HG03045 (cell line): ENCODE results near the gene C2CD4D.

Source experiments
- ATAC-seq: cut with Tn5 transposase; IDR thresholded peaks from one replicate; pipeline ENCODE4 v1.9.1; 2021; ENCODE audit warnings: mild to moderate bottlenecking, moderate library complexity; ENCODE audit not compliant: unreplicated experiment

C2CD4D gene

GRCh38 chr1:151835596-151835995, 4.0 kb downstream of the C2CD4D start:
- ATAC-seq, result no peak

GRCh38 chr1:151834239-151834638, 5.4 kb downstream of the C2CD4D start:
- no peak for ATAC-seq

- no peak for ATAC-seq
These were observed 6.3 kb downstream of the C2CD4D start for GRCh38 chr1:151833172-151833900.

- no peak for ATAC-seq
These were observed 7.2 kb downstream of the C2CD4D start for GRCh38 chr1:151832318-151832980.

- ATAC-seq, result no peak
These were observed 8.0 kb downstream of the C2CD4D start, which contains the start of gene RORC for GRCh38 chr1:151831605-151832004. TSS of gene RORC (minus strand) at chr1:151831802. CDS start at chr1:151831764, 38 bp downstream.

- no peak for ATAC-seq
These were observed 8.4 kb downstream of the C2CD4D start for GRCh38 chr1:151831256-151831591.

DNA sequence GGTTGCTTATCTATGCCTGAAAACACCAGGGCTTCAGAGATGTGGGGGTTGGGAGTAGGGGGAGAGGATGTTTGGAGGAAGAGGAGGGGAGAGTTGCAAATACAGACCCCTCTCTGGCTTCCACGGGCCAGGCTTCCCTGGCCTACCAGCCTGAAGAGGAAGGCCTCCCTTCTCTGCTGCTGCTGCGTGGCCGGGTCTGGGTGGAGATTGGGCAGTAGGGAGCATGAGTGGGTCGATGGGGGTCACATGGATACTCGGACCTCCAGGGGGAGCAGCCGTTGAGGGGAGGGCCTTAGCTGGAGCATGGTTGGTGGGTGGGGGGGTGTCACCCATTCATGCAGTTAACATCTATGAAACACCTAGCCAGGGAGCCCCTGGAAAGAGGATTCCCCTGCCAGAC, 9.6 kb downstream of the C2CD4D start:
- ATAC-seq, result no peak

DNA sequence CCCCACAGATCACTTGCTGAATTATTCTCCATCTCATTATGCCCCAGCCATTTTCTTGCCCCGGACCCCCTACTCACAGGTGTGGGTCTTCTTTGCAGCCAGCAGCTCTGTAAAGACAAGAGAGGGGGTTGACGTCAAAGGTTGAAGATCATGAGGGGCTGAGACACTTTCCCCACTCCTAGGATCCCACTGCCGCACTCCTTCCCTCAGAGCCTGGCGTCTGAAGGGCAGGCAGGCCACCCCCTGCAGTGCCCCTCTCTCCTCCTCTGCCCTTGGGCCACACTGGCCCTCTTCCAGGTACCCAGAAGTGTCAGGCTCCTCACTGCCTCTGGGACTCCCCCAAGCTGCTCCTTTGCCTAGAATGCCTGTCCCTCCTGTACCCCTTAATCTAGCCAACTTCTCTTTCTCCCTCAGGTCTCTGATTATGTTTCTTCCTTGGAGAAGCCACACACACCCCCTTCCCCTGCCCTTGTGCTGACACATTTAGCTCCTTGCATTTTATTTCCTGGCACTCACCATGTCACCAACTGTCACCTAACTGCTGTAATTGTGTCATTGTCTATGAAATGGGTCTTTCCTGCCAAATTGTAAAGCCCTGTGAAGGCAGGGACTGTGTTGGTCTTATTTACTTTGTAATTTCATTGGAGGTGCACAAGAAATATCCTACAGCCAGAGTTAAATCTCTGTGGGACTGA, 10.1 kb downstream of the C2CD4D start:
- no peak for ATAC-seq

- no peak for ATAC-seq
These were observed 10.7 kb downstream of the C2CD4D start for GRCh38 chr1:151828921-151829320.

DNA sequence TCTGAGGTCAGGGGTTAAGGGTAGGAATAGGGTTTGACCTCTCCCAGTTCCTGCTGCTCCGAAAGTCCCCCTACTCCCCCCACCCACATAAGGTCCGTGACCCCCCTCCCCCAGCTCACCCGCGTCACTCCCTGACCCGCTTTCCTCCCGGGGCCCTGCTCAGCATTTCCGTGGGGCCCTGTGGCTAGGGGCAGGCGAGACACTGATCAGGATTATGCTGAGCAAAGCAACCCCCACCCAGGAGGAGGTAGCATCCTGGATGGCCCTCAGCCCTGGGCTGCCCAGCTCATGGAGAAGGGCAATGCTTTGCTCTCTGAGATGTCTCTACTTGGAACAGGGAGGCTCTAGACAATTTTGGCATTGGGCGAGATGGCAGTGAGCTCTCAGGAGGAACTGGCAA, 11.8 kb downstream of the C2CD4D start:
- ATAC-seq, result no peak

- ATAC-seq, result no peak
These were observed 13.6 kb downstream of the C2CD4D start for GRCh38 chr1:151825751-151826660.

DNA sequence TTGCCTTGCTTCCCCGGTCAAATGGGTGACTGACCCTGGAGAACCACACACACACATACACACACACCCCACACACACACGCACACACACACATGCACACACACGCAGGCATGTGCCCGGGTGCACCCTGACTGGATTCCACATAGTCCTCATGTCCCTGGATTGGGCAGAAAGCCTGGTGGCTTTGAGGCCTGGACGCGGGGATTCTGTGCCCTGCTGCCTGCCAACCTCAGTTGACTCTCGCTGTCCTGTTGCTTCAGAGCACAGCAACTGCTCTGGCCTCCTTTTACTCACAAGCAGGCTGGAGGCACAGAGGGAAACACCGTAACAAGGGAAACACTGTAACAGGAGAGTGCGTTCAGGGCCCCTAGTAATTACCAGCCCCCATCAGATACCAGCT, 14.4 kb downstream of the C2CD4D start:
- no peak for ATAC-seq

- ATAC-seq, result no peak
These were observed 16.4 kb downstream of the C2CD4D start for GRCh38 chr1:151823175-151823574.

DNA sequence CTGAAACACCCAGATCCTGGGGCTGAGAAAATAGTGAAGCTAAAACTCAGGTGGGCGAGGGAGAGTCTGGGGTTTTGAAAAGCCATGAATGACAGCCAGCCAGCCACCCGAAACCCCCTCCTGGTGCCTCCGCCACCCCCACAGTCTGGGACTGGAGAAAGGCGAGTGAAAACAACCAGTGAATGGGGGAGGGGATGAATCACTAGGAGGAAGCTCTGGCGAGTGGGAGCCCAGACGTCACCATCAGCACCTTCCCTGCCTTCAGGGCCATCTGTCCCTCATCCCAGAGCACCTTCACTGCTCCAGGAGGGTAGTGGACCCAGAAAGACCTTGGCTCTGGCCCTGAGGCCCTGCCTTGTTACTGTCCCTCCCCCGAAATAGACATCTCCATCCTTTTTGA, 17.2 kb downstream of the C2CD4D start:
- ATAC-seq, result no peak

GRCh38 chr1:151820940-151821339, 18.7 kb downstream of the C2CD4D start:
- no peak for ATAC-seq

DNA sequence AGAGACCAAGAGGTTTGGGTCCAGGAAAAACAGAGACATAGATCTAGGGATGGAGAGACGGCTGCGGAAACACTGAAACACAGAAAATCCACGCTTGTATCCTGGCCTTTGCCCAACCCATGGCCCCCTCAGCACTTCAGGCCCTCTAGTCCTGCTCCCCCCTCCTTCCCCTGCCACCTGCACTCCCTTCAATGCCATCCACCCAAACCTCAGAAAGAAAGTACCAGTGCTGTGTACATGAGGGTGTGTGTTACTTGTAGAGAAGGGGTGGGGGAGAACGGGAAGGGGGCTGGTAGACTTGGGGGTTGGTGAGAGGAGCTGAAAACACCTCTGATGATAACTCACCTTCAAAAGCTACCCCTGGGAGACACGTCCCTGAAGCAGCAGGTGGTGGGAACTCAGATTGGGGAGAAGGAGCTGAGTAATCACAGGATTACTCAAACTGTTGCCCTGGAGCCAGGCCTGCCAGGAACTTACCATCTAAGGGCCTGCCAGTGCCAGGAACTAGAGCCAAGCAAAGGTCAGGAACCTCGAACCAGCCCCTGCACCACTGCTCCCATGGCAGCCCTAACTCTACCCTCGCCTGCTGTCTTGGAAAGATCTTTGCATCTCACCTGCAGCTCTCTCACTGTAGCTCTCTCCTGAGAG, 19.5 kb downstream of the C2CD4D start:
- no peak for ATAC-seq

DNA sequence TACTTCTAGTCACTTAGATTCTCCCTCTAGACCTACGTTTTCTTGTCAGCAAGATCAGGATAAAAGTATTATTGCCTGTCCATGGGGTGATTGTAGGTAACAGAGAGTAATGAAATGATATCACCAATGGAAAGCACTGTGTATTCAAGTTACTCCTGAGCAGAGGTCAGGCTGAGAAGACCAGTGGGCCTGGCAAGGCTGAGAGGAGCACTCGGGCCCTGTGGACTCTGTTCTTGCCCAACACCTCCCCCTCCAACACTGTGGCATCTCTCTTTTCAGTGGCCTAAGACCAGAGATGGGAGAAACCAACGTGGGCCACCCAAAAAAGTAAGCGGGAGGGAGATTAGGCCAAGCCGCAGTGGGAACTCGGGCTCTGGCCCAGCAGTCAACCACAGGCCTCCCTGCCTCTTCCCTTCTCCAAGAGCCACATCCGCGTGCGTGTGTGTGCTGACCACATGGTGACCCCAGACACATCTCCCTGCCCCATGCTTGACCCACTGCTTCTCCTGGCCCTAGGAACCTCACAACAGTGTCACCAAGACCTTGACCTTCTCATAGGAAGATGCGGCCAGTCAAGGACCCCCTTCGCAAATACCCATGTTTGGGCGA, 20.3 kb downstream of the C2CD4D start:
- no peak for ATAC-seq

- ATAC-seq, result no peak
These were observed 22.3 kb downstream of the C2CD4D start for GRCh38 chr1:151817353-151817730.

DNA sequence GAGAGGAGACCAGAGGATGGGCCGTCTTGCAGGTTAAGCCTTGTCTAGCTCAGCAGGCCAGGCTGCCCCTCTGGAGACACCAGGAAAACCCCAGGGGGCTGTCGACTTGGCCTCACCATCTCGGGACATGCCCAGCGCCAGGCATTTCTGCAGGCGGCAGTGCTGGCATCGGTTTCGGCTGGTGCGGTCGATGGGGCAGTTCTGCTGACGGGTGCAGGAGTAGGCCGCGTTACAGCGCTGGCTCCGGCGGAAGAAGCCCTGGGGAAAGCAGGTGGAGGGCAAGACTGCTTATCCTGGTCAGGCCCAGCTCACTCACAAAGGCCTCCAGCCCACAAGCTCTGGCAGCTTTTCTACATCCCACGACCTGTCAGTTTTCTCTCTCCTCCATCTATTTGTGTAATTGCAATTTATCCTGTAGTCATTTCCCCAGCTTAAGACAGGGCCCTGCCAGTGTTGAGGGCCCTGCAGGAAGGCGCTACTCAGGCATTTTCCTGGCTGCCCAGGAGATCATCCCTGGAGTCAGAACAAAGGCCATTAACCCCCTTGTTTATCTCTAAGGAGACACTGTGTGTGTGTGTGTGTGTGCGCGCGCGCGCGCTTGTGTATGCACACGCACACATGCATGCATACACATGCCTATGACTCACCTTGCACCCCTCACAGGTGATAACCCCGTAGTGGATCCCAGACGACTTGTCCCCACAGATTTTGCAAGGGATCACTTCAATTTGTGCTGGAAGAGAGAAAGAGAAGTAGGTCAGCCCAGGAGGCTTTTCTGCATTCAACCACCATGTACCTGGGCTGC, 22.9 kb downstream of the C2CD4D start:
- ATAC-seq, result no peak
